IMR-90 (cell line): Measurements from ENCODE around the gene CDH3. TPM values are rescaled to one million over a fixed set of nuclear protein-coding genes. Genes with fewer than 3 reads are reported as not detected.

Experiments used
- ATAC-seq: fragments of 200-7000 bp; cut with Tn5 transposase; 2 replicates; pipeline ENCODE4 v1.9.1; 2020; ENCODE audit warnings: low read depth, mild to moderate bottlenecking, moderate library complexity
- BruUV-seq: library from RNA; stranded (reverse); fragments of 400-500 nt; replicated peaks from 2 replicates; lab custom pipeline; 2021; lab: Mats Ljungman, UMichigan
- CTCF ChIA-PET: fragments of 300-600 bp; formaldehyde crosslinking; extraction: SDS; loops from one replicate; lab custom pipeline; 2021; ENCODE audit warnings: antibody characterized with exemption; lab: Yijun Ruan, JAX
- POLR2A ChIA-PET: fragments of 300-600 bp; sonication (Branson Sonifier 250); formaldehyde crosslinking; loops from one replicate; lab custom pipeline; 2022; ENCODE audit warnings: antibody characterized with exemption; ENCODE audit not compliant: unreplicated experiment; lab: Charles Lee
- DNase-seq: peaks from one replicate; pipeline ENCODE4 v3.0.0; 2013
- H2AFZ ChIP-seq: replicated peaks from 2 replicates; pipeline ENCODE3; 2013; ENCODE audit warnings: low read length, mild to moderate bottlenecking; ENCODE audit not compliant: poor library complexity
- H2AK5ac ChIP-seq: 2 replicates; pipeline ENCODE4 v1.6.1; 2013; ENCODE audit warnings: low read depth, low read length, inconsistent platforms
- H2AK9ac ChIP-seq: replicated peaks from 2 replicates; pipeline ENCODE3; 2013; ENCODE audit warnings: mild to moderate bottlenecking, low read depth, low read length, moderate library complexity; ENCODE audit not compliant: poor library complexity
- H2BK120ac ChIP-seq: 2 replicates; pipeline ENCODE4 v1.6.1; 2013; ENCODE audit warnings: low read depth, low read length, inconsistent platforms
- H2BK15ac ChIP-seq: 3 replicates; pipeline ENCODE4 v1.6.1; 2013; ENCODE audit warnings: low read depth, low read length, inconsistent platforms
- H2BK20ac ChIP-seq: 2 replicates; pipeline ENCODE4 v1.6.1; 2013; ENCODE audit warnings: low read depth, mild to moderate bottlenecking, inconsistent platforms, low read length, moderate library complexity
- H2BK5ac ChIP-seq: 2 replicates; pipeline ENCODE4 v1.6.1; 2013; ENCODE audit warnings: mild to moderate bottlenecking, low read depth, low read length, inconsistent platforms; ENCODE audit not compliant: poor library complexity, severe bottlenecking
- H3K14ac ChIP-seq: replicated peaks from 2 replicates; pipeline ENCODE4 v1.6.1; 2013; ENCODE audit warnings: low read depth, low read length, inconsistent platforms
- H3K18ac ChIP-seq: 2 replicates; pipeline ENCODE4 v1.6.1; 2013; ENCODE audit warnings: low read depth, low read length, control low read depth
- H3K23ac ChIP-seq: 2 replicates; pipeline ENCODE4 v1.6.1; 2013; ENCODE audit warnings: low read depth, low read length, inconsistent platforms
- H3K27ac ChIP-seq: 2 replicates; pipeline ENCODE4 v1.5.1; 2013; ENCODE audit warnings: mild to moderate bottlenecking, control low read depth, low read length; ENCODE audit not compliant: insufficient read depth
- H3K27me3 ChIP-seq: 2 replicates; pipeline ENCODE4 v1.6.1; 2013; ENCODE audit warnings: low read length; ENCODE audit not compliant: control insufficient read depth, insufficient read depth
- H3K36me3 ChIP-seq: 2 replicates; pipeline ENCODE4 v1.6.1; 2013; ENCODE audit warnings: low read length, mixed read lengths; ENCODE audit not compliant: control insufficient read depth, insufficient read depth
- H3K4ac ChIP-seq: 2 replicates; pipeline ENCODE4 v1.6.1; 2013; ENCODE audit warnings: low read depth, low read length, inconsistent platforms
- H3K4me1 ChIP-seq: 2 replicates; pipeline ENCODE4 v1.6.1; 2013; ENCODE audit warnings: low read length, mixed read lengths; ENCODE audit not compliant: control insufficient read depth, insufficient read depth
- H3K4me2 ChIP-seq: 2 replicates; pipeline ENCODE4 v1.6.1; 2013; ENCODE audit warnings: low read depth, mild to moderate bottlenecking, control low read depth, low read length, moderate library complexity
- H3K4me3 ChIP-seq: 2 replicates; pipeline ENCODE4 v1.5.1; 2013; ENCODE audit warnings: low read depth, mild to moderate bottlenecking, control low read depth, low read length, moderate library complexity; ENCODE audit not compliant: insufficient read depth
- H3K56ac ChIP-seq: 2 replicates; pipeline ENCODE4 v1.6.1; 2013; ENCODE audit warnings: low read length, inconsistent platforms; ENCODE audit not compliant: insufficient read depth; ENCODE audit errors: extremely low read depth
- H3K79me1 ChIP-seq, 2 experiments: 2 replicates each; pipeline ENCODE4 v1.6.1; 2013; ENCODE audit warnings: low read length in 2 of 2, inconsistent platforms in 1 of 2, low read depth in 1 of 2
- H3K9ac ChIP-seq: 2 replicates; pipeline ENCODE4 v1.6.1; 2013; ENCODE audit warnings: low read depth, low read length, control low read depth
- H3K9me1 ChIP-seq: 2 replicates; pipeline ENCODE4 v1.6.1; 2013; ENCODE audit warnings: low read length, inconsistent platforms; ENCODE audit not compliant: insufficient read depth
- H3K9me3 ChIP-seq: 2 replicates; pipeline ENCODE4 v1.6.1; 2013; ENCODE audit warnings: low read length; ENCODE audit not compliant: control insufficient read depth, insufficient read depth
- H4K20me1 ChIP-seq: 2 replicates; pipeline ENCODE4 v1.6.1; 2013; ENCODE audit warnings: low read length, inconsistent platforms; ENCODE audit not compliant: insufficient read depth
- H4K5ac ChIP-seq: 2 replicates; pipeline ENCODE4 v1.6.1; 2013; ENCODE audit warnings: mild to moderate bottlenecking, low read depth, low read length, control low read depth
- H4K8ac ChIP-seq, 2 experiments: 2 replicates each; pipeline ENCODE4 v1.6.1; 2013; ENCODE audit warnings: low read depth in 2 of 2, low read length in 2 of 2, control low read depth in 1 of 2, inconsistent platforms in 1 of 2
- H4K91ac ChIP-seq: 2 replicates; pipeline ENCODE4 v1.6.1; 2013; ENCODE audit warnings: low read depth, low read length, inconsistent platforms; ENCODE audit not compliant: insufficient read depth
- CEBPB ChIP-seq: IDR thresholded peaks from 2 replicates; pipeline ENCODE4 v1.6.1; 2012; ENCODE audit warnings: low read depth, low read length, improper control_type of control experiment
- CHD1 ChIP-seq: IDR thresholded peaks from 2 replicates; pipeline ENCODE4 v1.6.1; 2012; ENCODE audit warnings: low read depth, low read length, improper control_type of control experiment
- MAZ ChIP-seq: IDR thresholded peaks from 2 replicates; pipeline ENCODE4 v1.6.1; 2012; ENCODE audit warnings: low read depth, mild to moderate bottlenecking, low read length, improper control_type of control experiment, moderate library complexity, borderline replicate concordance
- MXI1 ChIP-seq: IDR thresholded peaks from 2 replicates; pipeline ENCODE4 v1.6.1; 2012; ENCODE audit warnings: low read depth, mild to moderate bottlenecking, low read length, moderate library complexity, borderline replicate concordance
- RAD21 ChIP-seq: IDR thresholded peaks from 2 replicates; pipeline ENCODE4 v1.6.1; 2012; ENCODE audit warnings: low read length, improper control_type of control experiment
- RCOR1 ChIP-seq: IDR thresholded peaks from 2 replicates; pipeline ENCODE4 v1.6.1; 2012; ENCODE audit warnings: mild to moderate bottlenecking, low read length, improper control_type of control experiment; ENCODE audit not compliant: insufficient replicate concordance
- RFX5 ChIP-seq: IDR thresholded peaks from 2 replicates; pipeline ENCODE4 v1.8.0; 2012; ENCODE audit warnings: low read depth, mild to moderate bottlenecking, low read length, moderate library complexity
- USF2 ChIP-seq: fragments of 150-350 bp; IDR thresholded peaks from 2 replicates; pipeline ENCODE4 v1.6.1; 2017; ENCODE audit warnings: mild to moderate bottlenecking, antibody characterized with exemption, low read length, low read depth
- WGBS, 2 experiments: methylation state at CpG; one replicate each; pipeline versions ENCODE4 v1.1.5 to v1.1.7; 2013; ENCODE audit warnings: missing lambda C conversion rate in 2 of 2; ENCODE audit not compliant: insufficient read length in 1 of 2; ENCODE audit errors: extremely low coverage in 2 of 2; 5-methylcytosine and 5-hydroxymethylcytosine counted together
- dilution Hi-C: fragments of 300-500 bp; cut with HindIII; formaldehyde crosslinking; loops from one replicate; pipeline ENCODE4 v1.14.3; 2018; ENCODE audit warnings: low sequenced_read_pairs; ENCODE audit not compliant: unreplicated experiment
- in situ Hi-C: fragments of 300-500 bp; cut with MboI; formaldehyde crosslinking; loops from 3 replicates; pipeline ENCODE4 v1.14.3; 2019; ENCODE audit warnings: low sequenced_read_pairs, inconsistent platforms, mixed read lengths
- intact Hi-C: fragments of 100-400 bp; cut with micrococcal nuclease; formaldehyde crosslinking; loops from 2 replicates; pipeline ENCODE4 v1.10.0; 2022
- polyA plus RNA-seq, 3 experiments: library from polyadenylated mRNA; depleted of rRNA; stranded (reverse); fragments of >200 nt; gene quantifications; 2 replicates each; pipeline ENCODE4 v1.2.3, GENCODE V29; 2012; ENCODE audit warnings: low replicate concordance in 1 of 3
- total RNA-seq: library from RNA; depleted of rRNA; stranded (reverse); fragments of >200 nt; gene quantifications from 2 replicates; pipeline ENCODE4 v1.2.3, GENCODE V29; 2012

CDH3 gene
- total and polyA plus RNA-seq, 2 of the 4 experiments (the other 2 are of a cell fraction) = not detected

GRCh38 chr16:68722119-68723024 is 77.3 kb downstream of the CDH3 start:
- H2AFZ ChIP-seq = no peak overlapping the region
- no peaks in the 10 kb centered on the region for H4K20me1 ChIP-seq
- H3K79me1 ChIP-seq = no peaks in the 10 kb centered on the region
- no peak overlapping the region for H3K23ac ChIP-seq
- TF ChIP-seq CHD1 (no peak), MAZ (no peak), RCOR1 (no peak), CEBPB (no peak), RFX5 (no peak), USF2 (no peak), MXI1 (no peak), RAD21 (no peak)
- in situ Hi-C loops (no loop called here), intact Hi-C loops (no loop called here), dilution Hi-C loops (no loop called here)
- no peak overlapping the region for H2AK5ac ChIP-seq
- H3K9me3 ChIP-seq = no peaks in the 10 kb centered on the region; the same call in 1 of the 2 replicates
- no peak overlapping the region for H3K4me3 ChIP-seq
- H2BK20ac ChIP-seq = no peak overlapping the region
- no peak overlapping the region for H2AK9ac ChIP-seq
- H3K56ac ChIP-seq = no peak overlapping the region
- BruUV-seq = no TSS peak
- ATAC-seq = no peak
- no peaks in the 10 kb centered on the region for H3K9me1 ChIP-seq
- H3K27ac ChIP-seq = no peak overlapping the region
- no peak overlapping the region for H3K14ac ChIP-seq
- ChIA-PET CTCF (no interaction called here), POLR2A (no interaction called here)
- no peak overlapping the region for H3K9ac ChIP-seq
- H2BK120ac ChIP-seq = no peak overlapping the region
- H3K4ac ChIP-seq = no peak overlapping the region
- H3K4me1 ChIP-seq = no peaks in the 10 kb centered on the region
- no CpG with 5 or more reads among the region's 12 CpGs for WGBS, 2 experiments
- H4K5ac ChIP-seq = no peak overlapping the region
- H2BK15ac ChIP-seq = no peak overlapping the region
- no peak overlapping the region for H2BK5ac ChIP-seq
- H4K91ac ChIP-seq = no peak overlapping the region
- H4K8ac ChIP-seq = no peak overlapping the region
- no peak overlapping the region for H3K18ac ChIP-seq
- H3K4me2 ChIP-seq = no peak overlapping the region
- no peaks in the 10 kb centered on the region for H3K36me3 ChIP-seq
- DNase-seq = no peak
- H3K27me3 ChIP-seq = 0 out of 2 replicates have a peak, but pooled peaks cover 2% of the 10 kb centered on the region
